IPS DF 4.7 (cell line): ENCODE measurements around the gene CYP2A6.
"Not testable (repeated sequence)": the region's sequence is repeated elsewhere in the genome, so short reads cannot be mapped to it uniquely, and the experiment has no call there.

ENCODE experiments used
- DNase-seq: peaks from one replicate; pipeline ENCODE4 v3.0.0-alpha.2; 2013; ENCODE audit warnings: low spot score; ENCODE audit errors: extremely low read depth

The CYP2A6 gene

DNA sequence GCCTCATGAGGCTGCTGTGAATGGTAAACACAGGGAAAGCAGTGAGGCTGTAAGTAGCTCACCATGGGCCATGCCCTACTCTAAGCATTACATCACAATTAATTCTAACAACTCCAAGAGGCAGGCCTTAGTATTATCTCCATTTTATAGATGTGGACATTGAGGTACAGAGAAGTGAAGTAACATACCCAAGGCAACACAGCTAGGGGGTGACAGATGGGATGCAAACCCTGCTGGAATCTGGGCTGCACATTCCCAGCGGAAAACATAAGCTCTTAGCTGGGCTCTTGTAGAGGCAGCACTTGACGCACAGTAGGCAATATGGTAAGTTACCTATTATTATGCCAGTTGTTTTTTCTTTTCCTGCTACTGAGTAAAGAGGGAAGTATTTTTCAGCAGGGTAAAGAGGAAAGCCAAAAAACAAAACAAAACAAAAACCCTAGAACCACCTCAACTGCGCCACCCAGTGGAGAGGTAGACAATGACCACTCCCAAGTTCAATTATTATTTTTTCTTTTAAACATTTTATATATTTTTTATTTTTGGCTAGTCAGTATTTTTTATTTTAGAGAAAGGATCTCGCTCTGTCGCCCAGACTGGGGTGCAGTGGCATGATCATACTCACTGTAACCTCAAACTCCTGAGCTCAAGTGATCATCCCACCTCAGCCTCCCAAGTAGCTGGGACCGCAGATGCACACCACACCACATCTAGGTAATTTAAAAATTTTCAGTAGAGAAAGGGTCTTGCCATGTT lies 30.6 kb downstream of the CYP2A6 start:
- DNase-seq = not testable (repeated sequence)

GRCh38 chr19:40818480-40819399 lies 31.5 kb downstream of the CYP2A6 start:
- not testable (repeated sequence) for DNase-seq

DNA sequence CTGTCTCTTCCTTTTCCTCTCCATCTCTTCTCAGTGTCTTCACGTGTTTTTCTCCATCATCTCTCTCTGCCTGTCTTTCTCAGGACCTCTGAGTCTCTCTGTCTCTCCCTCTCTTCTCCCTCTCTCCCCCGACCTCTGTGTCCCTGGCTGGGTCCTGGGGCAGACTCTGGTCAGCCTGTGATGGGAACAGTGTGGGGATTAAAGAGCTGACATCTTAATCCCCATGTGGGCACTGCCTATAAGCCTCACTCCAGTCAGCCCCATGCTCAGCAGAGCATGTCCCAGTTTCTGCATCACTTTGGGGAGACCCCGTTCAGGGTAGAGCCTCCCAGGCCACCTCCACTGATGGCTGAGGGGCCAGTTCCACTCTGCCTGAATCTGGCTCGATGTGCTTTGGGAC lies 35.0 kb downstream of the CYP2A6 start:
- DNase-seq = no peak

GRCh38 chr19:40813182-40813581 lies 37.1 kb downstream of the CYP2A6 start:
- DNase-seq = no peak

GRCh38 chr19:40812571-40812970 lies 37.7 kb downstream of the CYP2A6 start:
- not testable (repeated sequence) for DNase-seq

DNA sequence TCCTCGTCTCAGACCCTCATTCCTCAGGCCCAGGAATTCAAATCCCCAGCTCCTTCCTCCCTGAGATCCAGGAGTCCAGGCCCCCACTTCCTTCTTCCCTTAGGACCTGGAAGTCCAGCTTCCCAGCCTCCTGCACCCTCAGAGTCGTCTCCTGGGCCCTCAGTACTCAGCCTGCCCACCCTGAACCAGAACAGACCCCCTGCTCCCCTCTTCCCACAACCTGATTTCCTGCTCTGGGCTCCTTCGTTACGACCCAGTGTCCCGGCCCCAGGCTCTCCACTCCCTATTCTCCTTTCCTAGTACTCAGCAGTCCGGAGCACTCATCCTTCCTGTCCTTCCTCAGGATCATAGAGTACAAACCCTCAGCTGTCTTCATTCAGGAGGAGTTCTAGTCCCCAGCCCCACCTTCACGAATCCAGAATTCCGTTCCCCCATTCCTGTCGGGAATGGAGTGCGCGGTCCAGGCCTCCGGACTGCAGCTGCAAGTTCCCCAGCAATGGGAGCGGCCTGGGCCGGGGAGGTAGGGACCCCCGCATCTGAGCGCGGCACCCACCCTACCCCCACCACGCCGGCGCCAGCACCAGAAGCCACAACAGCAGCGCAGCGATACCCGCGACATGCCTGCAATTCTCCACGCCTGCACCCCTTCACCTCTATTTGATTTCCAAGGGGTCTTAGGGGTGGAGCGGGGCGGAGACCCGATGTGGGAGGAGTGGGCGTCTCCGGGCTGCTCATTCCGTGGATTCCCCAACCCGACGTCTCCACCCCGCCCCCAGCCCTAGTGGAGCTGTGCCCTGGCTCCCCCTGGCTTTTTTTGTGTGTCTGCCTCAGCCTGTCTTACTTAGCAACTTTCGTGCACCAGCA lies 38.5 kb downstream of the CYP2A6 start:
- DNase-seq = no peak

DNA sequence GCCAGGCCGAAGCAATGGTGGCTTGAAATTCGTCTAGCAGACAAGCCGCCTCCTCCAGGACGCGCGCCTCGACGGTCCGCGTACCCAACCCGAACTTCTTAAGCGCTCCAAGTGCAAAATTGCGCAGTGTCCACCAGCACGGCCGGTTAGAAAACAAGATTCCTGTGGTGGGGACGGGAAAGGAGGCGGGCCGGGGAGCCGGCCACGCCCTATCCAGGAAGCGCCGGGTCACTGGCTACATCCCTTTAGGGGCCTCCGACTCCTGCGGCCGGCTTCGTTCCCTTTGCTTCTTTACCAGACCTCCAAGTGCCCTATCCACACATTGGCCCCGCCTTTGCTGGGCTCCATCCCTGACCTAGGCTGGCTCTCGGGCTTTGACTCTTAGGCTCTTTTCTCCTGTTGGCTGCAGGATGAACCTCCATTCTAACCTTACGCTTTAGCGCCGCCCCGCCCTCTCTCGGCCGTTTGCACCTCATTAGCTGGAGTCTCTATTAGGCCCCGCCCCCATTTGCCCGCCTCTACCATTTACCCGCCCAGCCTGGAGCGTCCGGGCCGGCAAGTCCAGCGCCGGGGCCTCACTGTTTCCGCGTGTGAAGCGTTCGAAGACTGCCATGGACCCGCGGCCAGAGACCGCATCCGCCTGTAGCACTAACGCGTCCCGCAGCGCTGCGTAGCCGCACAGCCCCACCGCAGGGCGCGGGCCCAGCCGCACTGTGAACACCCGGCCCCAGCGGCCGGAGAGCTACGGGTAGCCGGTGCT lies 39.4 kb downstream of the CYP2A6 start:
- DNase-seq = not testable (repeated sequence)

DNA sequence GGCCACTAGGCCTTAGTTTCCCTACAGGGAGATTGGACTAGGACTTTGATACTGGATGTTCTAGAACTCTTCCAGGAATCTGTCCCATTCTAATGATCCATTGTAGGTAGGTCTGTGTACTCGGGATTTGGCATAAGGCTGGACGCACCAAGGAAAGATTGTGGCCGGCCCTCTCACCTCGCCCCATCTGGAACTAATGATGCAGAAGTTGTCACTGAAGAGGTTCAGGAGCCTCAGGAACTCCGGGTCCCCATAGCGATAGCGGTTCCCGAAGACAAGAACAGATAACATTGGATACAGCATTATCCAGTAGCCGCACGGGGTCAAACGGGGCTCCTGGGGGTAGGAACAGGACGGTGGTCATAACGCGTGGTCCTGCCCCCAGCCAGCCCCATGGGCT lies 40.1 kb downstream of the CYP2A6 start:
- no peak for DNase-seq

GRCh38 chr19:40809358-40810086 lies 40.7 kb downstream of the CYP2A6 start:
- no peak for DNase-seq

GRCh38 chr19:40808497-40808896 lies 41.8 kb downstream of the CYP2A6 start:
- DNase-seq = no peak

DNA sequence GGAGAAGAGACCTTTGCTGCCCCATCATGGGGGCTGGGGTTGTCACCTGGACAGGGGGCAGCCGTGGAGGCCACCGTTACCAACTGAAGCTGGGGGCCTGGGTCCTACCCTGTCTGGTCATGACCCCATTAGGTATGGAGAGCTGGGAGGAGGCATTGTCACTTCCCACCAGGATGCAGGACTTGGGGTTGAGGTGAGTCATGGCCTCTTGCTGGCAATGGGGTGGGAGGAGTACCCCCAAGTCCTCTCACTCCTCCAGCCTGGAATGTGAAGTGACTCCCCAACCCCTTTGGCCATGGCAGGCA lies 42.3 kb downstream of the CYP2A6 start:
- no peak for DNase-seq

DNA sequence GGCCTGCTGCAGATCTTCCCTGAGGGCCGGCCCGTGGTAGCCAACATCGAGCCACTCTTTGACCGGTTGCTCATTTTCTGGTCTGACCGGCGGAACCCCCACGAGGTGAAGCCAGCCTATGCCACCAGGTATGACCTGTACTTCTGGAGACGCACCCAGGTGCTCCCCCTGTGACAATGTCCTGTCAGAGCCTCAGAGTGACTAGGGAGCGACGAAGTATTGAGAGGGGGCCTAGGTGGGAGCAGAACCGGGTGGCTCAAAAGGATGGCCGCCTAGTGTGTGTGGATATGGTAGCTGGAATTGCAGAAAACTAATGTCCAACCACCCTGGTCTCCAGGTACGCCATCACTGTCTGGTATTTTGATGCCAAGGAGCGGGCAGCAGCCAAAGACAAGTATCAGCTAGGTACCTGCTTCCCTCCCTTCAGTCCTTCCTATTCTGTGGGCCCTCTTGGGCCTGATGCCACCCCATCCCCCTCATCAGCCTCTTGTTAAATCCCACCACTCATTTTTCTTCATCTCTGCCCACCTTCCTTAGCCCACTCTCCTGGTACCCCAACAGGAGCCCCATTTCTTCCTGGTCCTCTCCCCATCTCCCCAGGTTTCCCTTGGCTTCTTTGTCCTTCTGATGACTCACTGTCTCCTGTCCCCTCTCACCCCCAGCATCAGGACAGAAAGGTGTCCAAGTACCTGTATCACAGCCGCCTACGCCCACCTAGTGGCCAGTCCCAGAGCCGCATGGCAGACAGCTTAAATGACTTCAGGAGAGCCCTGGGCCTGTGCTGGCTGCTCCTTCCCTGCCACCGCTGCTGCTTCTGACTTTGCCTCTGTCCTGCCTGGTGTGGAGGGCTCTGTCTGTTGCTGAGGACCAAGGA lies 42.9 kb downstream of the CYP2A6 start:
- DNase-seq = no peak

- DNase-seq = peak; percentile 99
Observed at GRCh38 chr19:40806423-40807146, 43.7 kb downstream of the CYP2A6 start.

DNA sequence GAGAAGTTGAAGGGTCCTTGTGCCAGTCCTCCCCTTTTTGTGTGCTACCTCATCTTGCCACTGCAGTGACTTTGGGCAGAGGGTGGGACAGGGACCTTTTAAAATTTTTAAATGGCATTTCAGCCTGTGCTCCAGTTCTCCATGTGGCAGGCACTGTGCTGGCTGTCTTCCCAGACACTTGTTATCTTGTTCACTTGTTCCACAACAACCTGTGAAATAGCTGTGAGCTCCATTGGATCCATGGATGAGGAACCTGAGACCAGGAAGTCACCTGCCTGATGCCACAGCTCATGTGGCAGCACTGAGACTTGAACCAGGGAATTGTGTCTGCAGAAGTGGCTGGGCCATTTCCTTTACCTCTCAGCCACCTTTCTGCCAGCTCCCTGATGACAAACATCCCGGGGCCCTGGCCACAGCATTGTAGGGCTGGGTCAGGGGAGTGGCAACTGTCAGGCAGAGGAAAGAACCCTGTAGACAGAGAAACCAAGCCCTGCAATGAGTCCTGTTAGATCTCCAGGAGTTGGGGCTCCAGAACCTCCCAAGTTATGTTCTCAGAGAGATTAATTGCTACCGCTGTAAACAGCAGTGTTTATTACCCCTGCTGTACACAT lies 44.9 kb downstream of the CYP2A6 start:
- no peak for DNase-seq

- no peak for DNase-seq
Observed at GRCh38 chr19:40804783-40805242, 45.4 kb downstream of the CYP2A6 start.

- no peak for DNase-seq
Observed at GRCh38 chr19:40803857-40804782, 46.1 kb downstream of the CYP2A6 start.
